Measurements from ENCODE around the gene ADGRB2.

ADGRB2 gene

GRCh38 chr1:31756578-31756977, 7.6 kb downstream of the ADGRB2 start:
- Mint-ChIP-seq H3K9me3 (no peaks in the 10 kb centered on the region), H3K36me3 (ENCODE audit: low read depth) (no peaks in the 10 kb centered on the region), H3K4me3 (no peak overlapping the region), H3K27me3 (ENCODE audit: low read depth) (peaks cover 29% of the 10 kb centered on the region), H3K27ac (no peak overlapping the region), H3K4me1 (ENCODE audit: low read depth) (peaks cover 12% of the 10 kb centered on the region)

DNA sequence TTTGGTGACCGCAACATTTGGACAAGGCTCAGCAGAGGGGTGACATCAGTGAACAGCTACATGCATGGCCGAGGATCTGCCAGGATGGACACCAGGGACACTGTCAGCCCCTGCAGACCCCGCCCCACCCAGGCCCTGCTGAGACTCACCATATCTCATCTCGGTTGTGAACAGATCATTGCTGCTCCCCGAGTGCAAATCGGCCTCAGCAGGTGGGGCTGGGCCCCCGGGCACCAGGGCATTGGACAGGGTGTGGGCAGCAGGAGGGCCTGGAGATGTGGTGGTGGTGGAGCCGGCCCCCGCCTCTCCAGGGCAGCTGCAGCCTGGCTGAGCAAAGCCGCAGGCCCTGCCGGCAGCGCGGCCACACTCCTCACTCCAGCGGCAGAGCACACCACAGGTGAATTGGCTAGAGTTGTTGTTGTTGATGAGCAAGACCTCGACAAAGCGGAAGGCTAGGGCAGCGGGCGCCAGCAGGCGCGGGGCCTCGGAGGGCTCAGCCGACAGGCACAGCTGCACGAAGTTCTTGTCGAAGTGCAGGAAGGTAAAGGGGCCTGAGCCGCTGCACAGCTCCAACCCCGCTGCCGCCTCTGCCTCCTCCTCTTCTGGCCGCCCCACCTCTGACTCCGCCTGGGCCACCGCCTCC, 8.2 kb downstream of the ADGRB2 start:
- H3K4me3 Mint-ChIP-seq, result no peak overlapping the region
- H3K27ac Mint-ChIP-seq, result no peak overlapping the region
- no peaks in the 10 kb centered on the region for H3K9me3 Mint-ChIP-seq
- H3K4me1 Mint-ChIP-seq (ENCODE audit: low read depth), result peaks cover 10% of the 10 kb centered on the region
- H3K36me3 Mint-ChIP-seq (ENCODE audit: low read depth), result no peaks in the 10 kb centered on the region
- peaks cover 26% of the 10 kb centered on the region for H3K27me3 Mint-ChIP-seq (ENCODE audit: low read depth)

DNA sequence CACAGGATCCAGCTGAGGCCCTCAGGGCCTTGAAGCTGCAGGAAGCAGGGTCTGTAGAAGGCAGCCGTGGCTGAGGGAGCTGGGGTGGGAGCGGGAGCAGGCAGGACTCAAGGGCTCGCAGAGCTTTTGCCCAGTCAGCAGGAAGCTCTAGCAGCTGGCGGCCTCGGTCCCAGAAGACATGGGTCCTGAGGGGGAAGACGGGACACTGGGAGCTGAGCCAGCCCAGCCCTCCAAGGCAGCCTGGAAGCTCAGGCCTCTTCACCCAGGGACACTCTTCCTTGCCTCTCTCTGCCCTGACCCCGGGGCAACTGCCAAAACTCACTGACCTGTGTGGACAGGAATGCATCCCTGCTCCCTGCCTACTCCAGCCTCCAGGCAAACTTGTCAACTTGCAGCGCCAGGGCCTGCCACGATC, 8.9 kb downstream of the ADGRB2 start:
- Mint-ChIP-seq H3K4me3 (no peak overlapping the region), H3K4me1 (ENCODE audit: low read depth) (peaks cover 12% of the 10 kb centered on the region), H3K27ac (no peak overlapping the region), H3K9me3 (no peaks in the 10 kb centered on the region), H3K27me3 (ENCODE audit: low read depth) (peaks cover 26% of the 10 kb centered on the region), H3K36me3 (ENCODE audit: low read depth) (no peaks in the 10 kb centered on the region)

DNA sequence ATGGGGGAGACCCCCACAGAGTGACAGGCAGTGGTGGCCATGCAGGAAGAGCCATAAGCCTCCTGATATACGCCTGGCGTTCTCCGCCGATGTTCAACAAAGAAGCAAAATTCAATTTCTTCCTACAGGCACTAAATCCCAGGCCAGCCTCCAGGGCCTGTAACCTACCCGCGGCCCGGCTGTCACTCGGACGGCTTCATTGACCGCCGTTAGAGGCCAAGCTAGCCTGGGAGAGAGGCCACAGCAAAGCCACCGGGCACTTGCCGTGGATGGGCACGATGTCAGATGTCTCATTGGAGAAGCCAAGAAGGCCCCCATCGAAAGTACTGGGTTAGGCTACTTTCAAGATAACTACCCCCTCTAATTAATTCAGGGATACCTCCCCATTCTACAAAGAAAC, 9.7 kb downstream of the ADGRB2 start:
- H3K4me1 Mint-ChIP-seq (ENCODE audit: low read depth), result peaks cover 11% of the 10 kb centered on the region
- no peak overlapping the region for H3K4me3 Mint-ChIP-seq
- H3K36me3 Mint-ChIP-seq (ENCODE audit: low read depth), result no peaks in the 10 kb centered on the region
- no peaks in the 10 kb centered on the region for H3K9me3 Mint-ChIP-seq
- H3K27me3 Mint-ChIP-seq (ENCODE audit: low read depth), result peaks cover 24% of the 10 kb centered on the region
- no peak overlapping the region for H3K27ac Mint-ChIP-seq

DNA sequence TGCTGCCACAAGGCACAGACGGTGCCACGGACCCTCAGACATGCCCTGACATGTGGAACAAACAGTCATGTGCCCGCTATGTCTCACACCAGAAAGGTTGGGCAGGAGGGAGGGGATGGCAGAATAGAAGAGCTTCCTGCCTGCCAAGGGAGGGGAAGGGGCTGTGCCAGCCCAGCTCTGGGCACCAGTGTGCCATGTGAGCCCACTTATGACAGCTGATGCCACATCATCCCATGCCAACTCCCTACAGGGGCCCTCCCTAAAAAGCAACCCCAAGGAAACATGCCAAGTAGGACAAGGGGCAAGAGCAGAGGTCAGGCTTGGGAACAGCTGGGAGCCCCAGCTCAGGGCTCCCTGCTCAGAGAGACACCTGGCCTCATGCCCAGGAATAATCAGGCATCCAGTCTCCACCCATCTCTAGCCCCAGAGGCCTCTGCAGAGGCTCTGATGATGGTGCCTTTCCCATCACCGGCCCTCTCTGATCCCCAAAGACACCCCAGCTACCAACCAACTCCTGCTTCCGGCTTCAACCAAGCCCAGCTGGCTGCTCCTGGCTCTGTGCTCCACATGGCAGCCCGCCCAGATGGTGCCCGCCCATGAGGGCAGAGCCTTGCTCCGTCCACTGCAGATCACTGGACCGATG, 10.3 kb downstream of the ADGRB2 start:
- peaks cover 24% of the 10 kb centered on the region for H3K27me3 Mint-ChIP-seq (ENCODE audit: low read depth)
- no peak overlapping the region for H3K27ac Mint-ChIP-seq
- no peaks in the 10 kb centered on the region for H3K9me3 Mint-ChIP-seq
- no peak overlapping the region for H3K4me3 Mint-ChIP-seq
- H3K4me1 Mint-ChIP-seq (ENCODE audit: low read depth), result peaks cover 11% of the 10 kb centered on the region
- no peaks in the 10 kb centered on the region for H3K36me3 Mint-ChIP-seq (ENCODE audit: low read depth)

GRCh38 chr1:31752952-31753475, 11.1 kb downstream of the ADGRB2 start:
- Mint-ChIP-seq H3K4me3 (no peak overlapping the region), H3K27me3 (ENCODE audit: low read depth) (peaks cover 24% of the 10 kb centered on the region), H3K9me3 (no peaks in the 10 kb centered on the region), H3K36me3 (ENCODE audit: low read depth) (no peaks in the 10 kb centered on the region), H3K4me1 (ENCODE audit: low read depth) (peaks cover 11% of the 10 kb centered on the region), H3K27ac (no peak overlapping the region)

- Mint-ChIP-seq H3K4me1 (ENCODE audit: low read depth) (peaks cover 12% of the 10 kb centered on the region), H3K36me3 (ENCODE audit: low read depth) (no peaks in the 10 kb centered on the region), H3K4me3 (no peak overlapping the region), H3K27me3 (ENCODE audit: low read depth) (peaks cover 28% of the 10 kb centered on the region), H3K27ac (no peak overlapping the region), H3K9me3 (no peaks in the 10 kb centered on the region)
Observed at GRCh38 chr1:31752258-31752657, 11.9 kb downstream of the ADGRB2 start.

DNA sequence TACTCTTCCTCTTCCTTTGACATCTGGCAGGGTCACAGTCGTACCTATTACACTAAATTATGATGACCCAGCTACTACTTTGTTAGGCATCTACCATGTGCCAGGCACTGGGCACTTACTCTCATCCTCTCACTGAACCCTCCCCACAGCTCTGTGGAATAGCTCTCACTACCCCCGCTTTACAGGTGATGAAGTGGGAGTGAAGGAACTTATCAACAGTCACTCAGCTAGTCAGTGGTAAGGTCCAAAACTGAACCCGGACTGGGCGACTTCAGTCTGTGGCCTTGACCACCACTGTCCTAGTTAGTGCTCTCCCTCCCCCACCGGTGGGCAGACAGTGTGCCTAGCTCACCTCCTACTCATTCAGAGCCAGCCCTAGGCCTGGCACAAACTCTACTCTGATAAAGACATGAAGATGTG, 12.3 kb downstream of the ADGRB2 start:
- H3K4me1 Mint-ChIP-seq (ENCODE audit: low read depth), result peaks cover 12% of the 10 kb centered on the region
- no peaks in the 10 kb centered on the region for H3K36me3 Mint-ChIP-seq (ENCODE audit: low read depth)
- H3K27me3 Mint-ChIP-seq (ENCODE audit: low read depth), result peaks cover 29% of the 10 kb centered on the region
- H3K9me3 Mint-ChIP-seq, result no peaks in the 10 kb centered on the region
- no peak overlapping the region for H3K27ac Mint-ChIP-seq
- H3K4me3 Mint-ChIP-seq, result no peak overlapping the region

GRCh38 chr1:31750858-31751510, 13.2 kb downstream of the ADGRB2 start:
- peaks cover 29% of the 10 kb centered on the region for H3K27me3 Mint-ChIP-seq (ENCODE audit: low read depth)
- H3K4me1 Mint-ChIP-seq (ENCODE audit: low read depth), result peaks cover 12% of the 10 kb centered on the region
- no peaks in the 10 kb centered on the region for H3K9me3 Mint-ChIP-seq

GRCh38 chr1:31749785-31750735, 14.1 kb downstream of the ADGRB2 start:
- H3K36me3 Mint-ChIP-seq (ENCODE audit: low read depth), result no peaks in the 10 kb centered on the region
- H3K27ac Mint-ChIP-seq, result no peak overlapping the region
- peaks cover 29% of the 10 kb centered on the region for H3K27me3 Mint-ChIP-seq (ENCODE audit: low read depth)
- no peaks in the 10 kb centered on the region for H3K9me3 Mint-ChIP-seq
- peaks cover 12% of the 10 kb centered on the region for H3K4me1 Mint-ChIP-seq (ENCODE audit: low read depth)
- H3K4me3 Mint-ChIP-seq, result no peak overlapping the region

More at GRCh38 chr1:31750858-31751510, 13.2 kb downstream of the ADGRB2 start:
- no peaks in the 10 kb centered on the region for H3K36me3 Mint-ChIP-seq (ENCODE audit: low read depth)
- no peak overlapping the region for H3K27ac Mint-ChIP-seq
- H3K4me3 Mint-ChIP-seq, result no peak overlapping the region

- no peak overlapping the region for H3K27ac Mint-ChIP-seq
- no peaks in the 10 kb centered on the region for H3K9me3 Mint-ChIP-seq
- no peak overlapping the region for H3K4me3 Mint-ChIP-seq
- no peaks in the 10 kb centered on the region for H3K36me3 Mint-ChIP-seq (ENCODE audit: low read depth)
- peaks cover 29% of the 10 kb centered on the region for H3K27me3 Mint-ChIP-seq (ENCODE audit: low read depth)
- H3K4me1 Mint-ChIP-seq (ENCODE audit: low read depth), result peaks cover 12% of the 10 kb centered on the region
Observed at GRCh38 chr1:31748365-31748764, 15.8 kb downstream of the ADGRB2 start.

GRCh38 chr1:31747304-31747703, 16.8 kb downstream of the ADGRB2 start:
- H3K27ac Mint-ChIP-seq, result no peak overlapping the region
- peaks cover 12% of the 10 kb centered on the region for H3K4me1 Mint-ChIP-seq (ENCODE audit: low read depth)
- no peak overlapping the region for H3K4me3 Mint-ChIP-seq
- no peaks in the 10 kb centered on the region for H3K9me3 Mint-ChIP-seq
- no peaks in the 10 kb centered on the region for H3K36me3 Mint-ChIP-seq (ENCODE audit: low read depth)
- H3K27me3 Mint-ChIP-seq (ENCODE audit: low read depth), result peaks cover 26% of the 10 kb centered on the region

- no peaks in the 10 kb centered on the region for H3K9me3 Mint-ChIP-seq
- no peak overlapping the region for H3K27ac Mint-ChIP-seq
- H3K4me1 Mint-ChIP-seq (ENCODE audit: low read depth), result peaks cover 9% of the 10 kb centered on the region
- no peak overlapping the region for H3K4me3 Mint-ChIP-seq
- H3K36me3 Mint-ChIP-seq (ENCODE audit: low read depth), result no peaks in the 10 kb centered on the region
- peaks cover 23% of the 10 kb centered on the region for H3K27me3 Mint-ChIP-seq (ENCODE audit: low read depth)
Observed at GRCh38 chr1:31746687-31747086, 17.5 kb downstream of the ADGRB2 start.
